HL-60/S4 treated with phorbol 12-myristate 13-acetate at 8.2 ng/mL for 4 days and 3 days (cell line): ENCODE data around the gene LRRC46.

Experiments
- in situ Hi-C: fragments of 300-500 bp; cut with MboI; formaldehyde crosslinking; loops from 2 replicates; pipeline ENCODE4 v1.15.0; 2022; ENCODE audit warnings: low sequenced_read_pairs

Gene LRRC46

DNA sequence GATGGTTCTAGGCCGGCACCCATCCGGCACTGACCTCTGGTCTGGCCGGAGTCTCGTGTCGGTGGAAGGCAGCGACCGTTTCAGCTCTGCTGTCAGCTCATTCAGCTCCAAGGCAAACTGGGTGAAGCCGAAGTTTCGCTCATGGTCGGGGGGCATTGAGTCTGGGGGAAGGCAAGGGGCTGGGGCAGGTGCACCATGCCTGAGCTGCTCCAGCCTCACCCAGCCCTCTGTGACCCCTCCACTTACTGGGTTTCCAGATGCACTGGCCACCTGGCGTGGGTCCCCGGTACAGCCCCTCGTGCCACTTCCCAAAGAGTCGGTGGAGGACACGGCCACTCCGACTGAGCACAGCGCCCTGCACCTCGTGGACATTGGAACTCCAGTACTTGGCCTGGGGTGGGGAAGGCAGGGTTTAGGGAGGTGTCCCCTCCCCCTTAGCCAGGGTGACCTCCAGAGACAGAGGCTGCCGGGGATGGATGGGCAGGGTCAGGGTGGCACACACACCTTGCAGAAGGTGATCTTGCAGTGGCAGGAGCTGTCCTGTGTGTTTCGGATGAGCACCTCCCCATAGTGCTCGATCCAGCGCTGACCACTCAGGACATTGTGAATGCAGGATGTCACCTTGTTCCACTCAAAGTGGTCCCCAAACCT, 22.5 kb upstream of the LRRC46 start:
- in situ Hi-C loops: no loop called here

DNA sequence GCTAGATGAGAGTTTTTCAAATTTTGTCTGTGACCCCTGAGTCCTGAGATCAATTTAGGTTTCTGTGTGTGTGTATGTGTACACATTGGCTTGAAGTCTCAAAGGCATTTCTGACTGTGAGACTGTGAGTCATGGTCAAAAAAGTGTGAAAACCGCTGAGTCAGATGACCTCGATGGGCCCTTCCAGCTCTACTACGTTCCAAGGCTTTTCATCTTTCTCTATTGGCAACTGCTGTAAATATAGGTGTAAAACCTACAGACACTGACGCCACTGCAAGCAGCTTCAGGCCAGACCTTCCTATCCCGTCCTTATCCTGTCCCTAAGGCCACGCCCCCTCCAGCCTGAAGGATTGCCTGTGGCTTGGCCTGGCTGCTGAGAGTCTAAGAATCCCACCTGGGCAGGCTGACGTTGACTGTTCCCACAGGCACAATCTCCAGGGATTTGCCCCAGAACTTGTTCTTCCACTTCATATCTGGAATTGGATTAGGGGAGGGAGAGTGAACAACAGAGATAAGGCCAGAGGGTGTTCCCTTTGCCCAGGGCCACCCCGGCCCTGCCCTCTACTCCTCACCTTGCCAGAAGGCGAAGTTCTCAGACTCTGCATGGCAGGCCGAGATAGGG, 21.2 kb upstream of the LRRC46 start:
- in situ Hi-C loops: no loop called here

DNA sequence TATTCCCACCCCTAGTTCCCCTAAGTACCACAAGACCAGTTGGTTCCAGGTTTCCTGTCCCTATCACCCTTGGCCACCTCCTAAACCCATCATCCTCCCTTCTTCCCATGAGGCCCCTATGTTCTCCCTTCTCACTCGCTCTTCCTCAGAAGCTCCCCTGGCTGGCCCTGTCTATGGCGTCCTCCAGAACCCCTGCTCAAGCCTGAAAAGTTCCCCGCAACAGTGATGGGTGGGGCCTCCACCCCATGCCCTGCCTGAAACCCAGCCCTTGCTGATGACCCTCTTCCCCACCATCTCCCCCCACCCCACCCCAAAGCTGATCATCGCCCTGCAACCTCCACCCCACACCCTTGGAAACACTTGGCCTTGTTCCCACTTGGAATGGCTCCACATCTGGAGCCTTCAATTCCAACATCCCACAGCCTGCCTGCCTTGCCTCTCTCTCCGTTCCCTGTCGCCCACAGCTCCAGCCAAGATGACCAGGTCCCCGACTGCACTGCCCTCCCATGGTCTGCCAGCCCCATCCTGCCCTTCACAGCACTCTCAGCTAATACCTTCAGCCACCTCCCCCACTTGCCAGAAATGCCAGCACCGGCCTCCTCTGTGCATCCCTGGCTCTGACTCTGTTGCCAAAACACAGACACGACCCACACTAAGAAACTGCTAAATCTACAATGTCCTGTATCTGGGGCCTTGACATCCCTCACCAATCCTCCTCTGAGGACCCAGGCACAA, 20.4 kb upstream of the LRRC46 start:
- in situ Hi-C loops: no loop called here

DNA sequence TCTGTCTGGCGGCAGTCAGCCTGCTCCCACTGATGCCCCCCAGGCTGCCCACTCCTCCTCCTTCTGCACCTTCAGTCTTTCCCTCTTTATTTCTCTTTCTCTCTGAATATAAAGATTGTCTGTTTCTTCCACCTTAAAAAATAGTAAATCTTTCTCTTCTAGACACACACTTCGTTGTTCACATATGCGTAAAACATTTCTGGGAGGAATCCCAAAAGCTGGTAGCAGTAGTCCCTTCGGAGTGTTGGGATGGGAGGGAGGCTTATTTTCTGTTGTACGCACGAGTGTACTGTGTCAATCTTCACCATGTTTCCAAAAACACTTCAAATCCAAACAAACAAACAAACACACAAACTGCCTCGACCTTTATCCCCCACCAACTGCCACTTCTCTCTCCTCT, 19.8 kb upstream of the LRRC46 start:
- in situ Hi-C loops: no loop called here

DNA sequence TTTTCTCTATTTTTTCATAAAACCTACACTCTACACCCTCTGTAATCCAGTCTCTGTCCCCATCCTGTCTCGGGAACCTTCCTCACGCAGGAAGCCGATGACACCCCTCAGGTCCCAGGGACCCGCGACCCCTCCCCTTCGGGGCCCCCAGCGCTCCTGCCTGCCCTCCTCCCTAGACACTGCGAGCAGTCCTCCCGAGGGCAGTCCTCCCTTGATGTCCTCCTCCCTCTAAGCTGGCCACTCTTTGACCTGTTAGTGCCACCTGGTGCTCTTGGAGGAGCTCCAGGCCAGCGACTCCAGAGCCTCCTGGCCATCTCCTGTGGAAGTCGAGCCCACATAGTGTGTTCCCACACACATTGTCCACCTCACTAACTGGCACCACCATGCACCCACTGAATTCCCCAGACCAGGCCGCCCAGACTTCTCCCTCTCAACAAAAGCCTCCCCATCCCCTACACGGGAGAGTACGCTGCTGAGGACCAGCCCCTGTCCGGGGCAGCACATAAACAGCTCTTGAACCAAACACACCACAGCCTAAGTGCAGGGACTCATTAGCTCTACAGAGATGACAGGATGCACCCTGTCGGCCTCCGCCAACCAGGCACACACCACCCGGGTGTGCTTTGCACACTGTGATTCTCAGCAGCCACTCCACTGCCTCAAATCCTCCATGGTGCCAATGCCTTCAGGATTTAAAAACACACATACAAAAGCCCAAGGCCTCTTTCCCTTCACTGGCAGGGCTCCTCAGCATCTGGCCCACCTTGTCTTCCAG, 19.1 kb upstream of the LRRC46 start:
- in situ Hi-C loops: no loop called here

DNA sequence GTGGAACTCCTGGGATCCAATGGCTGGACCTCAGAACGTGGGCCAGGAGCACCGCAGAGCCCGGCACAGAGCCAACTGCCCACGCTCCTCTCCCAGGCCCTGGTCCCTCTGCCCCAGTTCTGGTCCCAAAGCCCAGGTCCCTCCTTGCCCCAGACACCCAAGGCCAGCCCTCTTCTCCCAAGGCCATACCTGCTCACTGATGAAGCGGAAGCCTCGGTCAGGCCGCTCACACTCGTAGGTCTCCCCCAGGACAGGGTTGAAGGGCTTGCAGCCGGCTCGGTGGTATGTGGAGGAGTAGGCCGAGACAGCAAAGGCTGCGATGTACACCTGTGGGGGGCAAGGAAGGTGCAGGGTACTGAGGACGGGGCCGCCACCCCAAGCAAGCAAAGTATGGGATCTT, 18.4 kb upstream of the LRRC46 start:
- in situ Hi-C loops: no loop called here

DNA sequence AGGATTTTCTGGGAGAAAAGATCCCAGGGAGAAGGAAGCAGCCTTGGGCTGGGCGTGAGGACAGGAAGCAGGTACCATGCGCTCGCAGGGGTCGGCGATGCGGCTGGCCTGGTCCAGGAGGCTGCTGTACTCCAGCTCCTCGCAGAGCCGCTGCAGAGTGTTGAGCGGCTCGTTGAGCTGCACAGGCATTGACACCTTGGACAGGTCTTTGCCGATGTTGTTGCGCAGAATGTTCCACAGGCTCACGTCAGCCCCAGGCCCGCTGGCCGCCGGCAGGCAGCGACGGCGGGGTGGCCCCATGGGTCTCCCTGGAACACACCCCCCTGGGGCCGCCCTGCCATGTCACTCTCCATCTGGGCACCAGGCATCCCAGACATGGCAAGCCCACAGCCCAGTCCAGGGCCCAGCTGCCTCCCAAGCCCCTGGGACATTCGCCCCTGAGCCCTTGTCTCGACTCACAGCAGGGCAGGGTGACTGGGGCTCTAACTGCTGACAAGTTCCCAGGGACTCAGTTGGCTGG, 17.9 kb upstream of the LRRC46 start:
- in situ Hi-C loops: no loop called here

DNA sequence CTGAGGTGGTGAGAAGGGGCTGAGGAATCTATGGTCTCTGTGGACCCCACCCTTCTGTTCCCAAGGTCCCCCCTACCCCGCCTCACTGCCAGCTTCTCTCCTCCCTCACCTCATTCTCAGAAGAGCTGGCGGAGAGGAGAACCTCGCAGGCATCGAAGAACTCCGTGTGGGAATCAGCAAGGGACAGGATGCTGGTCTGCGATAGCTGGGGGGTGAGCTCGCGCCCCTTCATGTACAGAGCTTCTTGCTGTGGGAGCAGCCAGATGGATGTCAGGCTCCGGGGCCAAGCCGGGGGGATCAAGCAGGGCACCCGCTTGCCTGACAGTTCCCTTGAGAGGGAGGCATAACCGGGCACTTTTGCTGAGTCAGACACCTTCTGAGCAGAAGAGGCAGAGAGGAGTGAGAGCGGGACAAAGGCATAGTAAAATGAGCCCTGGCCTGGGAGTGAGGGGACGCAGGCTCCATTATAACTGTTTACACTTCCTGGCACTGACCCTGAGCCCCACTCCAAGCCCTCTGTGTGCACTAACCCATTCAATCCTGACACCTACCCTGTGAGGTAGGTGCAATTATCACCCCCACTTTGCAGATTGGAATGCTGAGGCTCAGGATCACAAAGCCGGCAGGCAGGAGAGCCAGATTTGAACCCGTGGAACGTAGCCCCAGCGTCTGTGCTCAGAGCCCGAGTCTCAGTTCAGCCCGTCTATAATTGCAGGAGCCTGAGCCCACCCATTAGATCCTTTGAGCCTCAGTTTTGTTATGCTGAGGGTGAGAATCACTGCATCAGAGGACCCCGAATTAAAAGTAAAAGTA, 16.2 kb upstream of the LRRC46 start:
- in situ Hi-C loops: no loop called here

DNA sequence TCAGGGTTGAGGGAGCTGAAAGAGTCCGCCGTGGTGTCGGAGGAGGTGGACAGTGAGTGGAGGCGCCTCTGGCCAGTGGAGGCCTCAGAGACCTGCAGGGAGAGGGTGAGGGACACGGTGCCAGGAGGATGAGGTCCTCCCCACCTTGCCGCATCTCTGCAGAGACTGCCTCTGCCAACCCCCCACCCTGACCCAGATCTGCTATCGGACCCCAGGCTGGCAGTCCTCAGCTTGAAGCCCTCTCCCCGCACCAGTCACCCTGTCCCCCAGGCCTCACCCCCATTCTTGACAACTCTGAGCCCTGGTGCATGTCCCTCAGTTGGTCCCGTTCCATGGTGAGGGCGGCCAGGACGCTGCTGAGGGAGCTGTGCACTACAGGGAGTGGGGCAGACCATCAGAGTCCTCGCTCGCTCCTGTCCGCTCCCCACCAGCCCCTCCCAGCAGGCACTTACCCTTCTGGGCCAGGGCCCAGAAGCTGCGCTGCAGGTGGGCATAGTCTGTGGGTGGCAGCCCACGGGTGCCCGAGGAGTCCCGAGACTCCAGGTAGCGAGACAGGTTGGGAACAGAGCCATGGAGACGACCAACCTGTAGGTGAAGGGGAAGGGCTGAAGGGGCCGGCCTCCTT, 15.2 kb upstream of the LRRC46 start:
- in situ Hi-C loops: no loop called here

DNA sequence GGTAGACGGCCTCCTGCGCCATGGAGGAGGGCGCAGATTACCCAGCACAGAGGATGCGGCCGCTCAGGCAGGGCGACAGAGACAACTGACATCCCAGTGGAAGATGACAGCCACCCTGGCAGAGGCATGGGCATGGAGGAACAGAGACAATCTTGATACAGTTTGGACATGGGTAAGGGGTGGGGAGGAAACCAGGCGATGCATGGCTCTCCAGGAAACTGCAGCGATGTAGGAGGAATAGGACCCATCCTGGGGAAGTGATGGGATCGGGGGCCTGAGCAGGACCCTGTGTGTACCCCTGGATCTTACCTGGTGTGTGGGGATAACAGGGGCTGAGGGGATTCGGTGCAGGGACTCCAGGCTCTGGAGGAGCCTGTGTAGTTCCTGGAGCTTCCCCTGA, 14.5 kb upstream of the LRRC46 start:
- in situ Hi-C loops: no loop called here

DNA sequence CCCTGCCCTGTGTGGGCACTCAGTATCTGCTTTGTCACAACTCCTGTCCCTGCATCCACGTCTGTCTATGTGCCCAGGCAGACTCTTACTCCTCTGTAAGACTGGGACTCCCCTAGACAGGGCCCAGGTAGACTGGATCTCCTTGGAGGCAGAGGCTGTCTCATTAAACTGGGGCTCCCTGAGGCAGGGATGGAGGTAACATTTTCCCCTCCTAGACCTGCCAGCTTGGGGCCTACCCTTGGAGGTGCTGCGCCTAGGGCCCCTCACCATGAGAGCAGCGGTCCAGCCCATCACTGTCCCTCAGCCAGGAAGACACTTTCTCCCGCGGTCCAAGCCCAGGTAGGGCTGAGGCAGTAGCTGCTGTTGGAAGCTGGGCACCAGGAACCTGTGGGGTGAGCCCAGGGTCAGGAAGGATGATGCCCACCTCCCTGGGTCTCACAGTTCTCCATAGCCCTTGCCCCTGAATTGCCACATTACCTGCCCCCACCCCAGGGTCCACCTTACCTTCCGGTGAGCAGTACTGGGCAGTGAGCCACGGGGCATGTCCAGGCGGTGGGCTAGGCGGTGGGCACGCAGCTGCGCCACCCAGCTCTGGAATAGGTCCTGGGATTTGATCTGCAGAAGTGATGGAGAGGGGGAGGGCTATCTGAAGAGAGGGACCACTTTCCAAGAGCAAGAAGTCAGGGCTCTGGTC, 13.3 kb upstream of the LRRC46 start:
- in situ Hi-C loops: no loop called here

DNA sequence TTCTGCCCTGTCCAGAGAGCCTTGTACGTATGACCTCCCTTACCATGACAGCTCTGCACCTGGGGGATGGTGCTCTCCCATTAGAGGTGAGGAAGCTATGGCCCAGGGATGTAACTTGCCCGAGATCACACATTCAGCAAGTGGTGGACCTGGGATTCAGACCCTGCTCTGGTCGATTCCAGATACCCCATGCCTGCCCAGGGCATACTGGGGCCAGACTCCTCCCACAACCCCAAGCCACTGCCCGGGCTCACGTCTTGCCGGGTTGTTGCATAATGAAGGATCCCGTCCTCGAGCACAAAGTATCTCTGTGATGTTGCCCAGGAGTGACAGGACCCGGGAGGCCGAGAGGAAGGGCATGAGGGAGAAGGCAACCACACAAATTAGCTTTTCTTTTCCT, 12.0 kb upstream of the LRRC46 start:
- in situ Hi-C loops: no loop called here

DNA sequence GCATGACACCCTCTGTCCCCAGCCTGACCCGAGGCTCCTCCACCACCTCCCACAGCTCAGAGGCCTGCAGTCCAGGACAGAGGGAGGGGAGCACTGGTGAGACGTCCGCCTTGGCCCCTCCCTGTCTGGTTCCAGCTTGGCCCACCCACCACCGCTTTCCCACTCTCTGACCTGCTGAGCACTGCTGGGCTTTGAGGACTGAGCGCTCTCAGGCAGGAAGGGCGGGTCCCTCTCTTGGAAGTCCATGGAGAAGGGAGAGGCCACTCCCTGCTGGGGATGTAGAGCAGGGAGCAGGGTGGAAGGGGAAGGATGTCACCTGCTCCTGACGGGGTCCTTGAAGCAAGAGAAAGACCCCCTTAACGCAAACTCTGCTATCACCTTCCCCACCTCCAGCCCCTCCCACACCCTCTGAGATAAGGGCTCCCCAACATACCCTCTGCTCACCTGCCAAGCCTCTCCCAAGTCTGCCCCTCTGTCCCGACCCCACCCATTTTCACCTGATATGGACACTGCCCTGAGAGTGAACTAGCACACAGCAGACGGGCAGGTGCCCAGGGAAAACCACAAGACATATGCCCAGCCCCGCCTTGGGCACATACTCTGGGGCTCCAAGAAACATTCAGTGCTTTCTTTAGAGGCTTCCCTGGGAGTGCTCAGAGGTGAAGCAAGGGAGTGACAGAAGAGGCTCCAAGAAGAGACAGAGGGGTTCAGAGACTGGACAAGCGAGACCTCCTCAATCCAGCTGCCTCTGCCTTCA, 11.3 kb upstream of the LRRC46 start:
- in situ Hi-C loops: no loop called here

DNA sequence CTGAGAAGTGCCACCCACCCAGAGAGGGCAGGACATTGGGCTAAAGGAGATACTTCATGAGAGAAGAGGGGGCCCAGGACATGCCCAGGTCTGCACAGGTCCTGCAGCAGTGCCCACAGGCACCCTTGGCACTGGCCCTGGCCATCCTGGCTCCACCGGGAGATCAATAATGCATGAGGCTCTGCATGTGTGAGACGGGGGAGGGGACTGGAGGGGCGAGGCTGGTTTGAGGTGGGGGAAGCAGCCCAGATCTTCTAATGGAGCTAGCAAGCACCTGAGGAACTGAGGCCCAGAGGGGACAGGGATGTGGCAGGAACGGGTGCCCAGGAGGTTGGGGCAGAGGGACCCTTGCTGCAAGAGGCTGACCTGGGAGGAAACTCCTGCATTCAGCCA, 10.4 kb upstream of the LRRC46 start:
- in situ Hi-C loops: no loop called here

DNA sequence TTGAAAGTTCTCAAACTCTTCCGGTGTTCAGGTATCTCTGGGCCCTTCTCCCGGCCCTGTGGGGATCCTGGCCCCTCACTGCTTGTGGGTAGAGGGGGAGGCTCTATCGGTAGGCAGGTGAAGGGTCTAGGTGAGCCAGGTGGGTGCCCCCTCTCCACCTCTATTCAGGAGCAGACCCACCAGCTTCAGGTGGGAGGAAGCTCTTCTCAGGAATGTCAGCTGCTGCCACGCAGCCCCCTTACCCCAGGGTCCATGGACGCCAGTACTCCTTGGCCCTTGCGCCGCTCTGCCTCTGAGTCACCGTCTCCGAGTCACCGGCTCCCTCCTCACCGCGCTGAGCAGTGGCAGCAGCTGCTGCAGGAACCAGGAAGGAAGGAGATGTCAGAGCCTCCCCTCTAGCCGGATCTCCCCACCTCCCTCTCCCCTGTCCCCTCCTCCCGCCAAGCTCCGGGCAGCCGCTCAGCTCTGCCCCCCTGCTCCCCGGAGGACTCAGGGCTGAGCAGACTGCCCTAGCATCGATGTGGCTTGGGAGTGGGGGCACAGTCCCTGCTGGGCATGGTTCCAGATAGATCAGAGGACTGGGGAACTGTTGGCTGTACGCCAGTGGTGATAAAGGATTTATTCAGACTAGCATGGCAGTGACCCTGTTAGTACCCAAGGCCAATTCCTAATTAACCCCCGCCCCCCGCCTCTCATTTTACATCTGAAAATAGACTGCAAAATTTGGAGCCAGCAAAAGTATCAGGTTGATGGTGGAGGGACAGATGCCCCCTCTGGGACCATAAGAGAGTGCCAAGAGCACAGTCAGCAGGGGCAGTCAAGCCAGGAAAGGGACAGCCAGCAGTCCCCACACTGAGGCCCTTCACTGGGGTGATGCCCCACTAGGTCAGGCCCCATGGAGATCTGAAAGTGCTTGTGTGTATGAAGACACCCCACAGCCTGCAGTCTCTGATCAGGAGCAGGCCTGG, 9.8 kb upstream of the LRRC46 start, which contains the start of gene OSBPL7:
Gene OSBPL7, minus strand, starts transcription at position 371 of the 968 bp plus-strand sequence. CDS start 1,516 bp downstream, outside the sequence.
- in situ Hi-C loops: no loop called here

DNA sequence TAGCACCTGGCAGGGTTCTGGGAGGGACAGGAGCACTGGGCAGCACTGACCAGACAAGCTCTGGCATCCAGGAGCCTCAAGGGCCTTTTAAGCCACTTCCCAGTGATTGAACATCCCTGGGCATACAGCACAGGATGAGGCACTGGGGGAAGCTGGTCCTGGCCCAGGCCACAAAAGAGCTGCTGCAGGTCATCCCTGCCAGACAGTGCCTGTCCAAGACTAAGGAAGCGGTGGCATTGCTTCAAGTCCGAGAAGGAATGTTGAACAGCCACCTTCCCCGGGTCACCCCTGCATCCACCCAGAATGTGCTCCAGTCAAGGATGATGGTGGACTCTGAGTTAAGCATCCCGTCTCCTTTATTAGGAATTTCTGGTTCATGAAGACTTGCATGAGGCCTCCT, 8.7 kb upstream of the LRRC46 start:
- in situ Hi-C loops: no loop called here

DNA sequence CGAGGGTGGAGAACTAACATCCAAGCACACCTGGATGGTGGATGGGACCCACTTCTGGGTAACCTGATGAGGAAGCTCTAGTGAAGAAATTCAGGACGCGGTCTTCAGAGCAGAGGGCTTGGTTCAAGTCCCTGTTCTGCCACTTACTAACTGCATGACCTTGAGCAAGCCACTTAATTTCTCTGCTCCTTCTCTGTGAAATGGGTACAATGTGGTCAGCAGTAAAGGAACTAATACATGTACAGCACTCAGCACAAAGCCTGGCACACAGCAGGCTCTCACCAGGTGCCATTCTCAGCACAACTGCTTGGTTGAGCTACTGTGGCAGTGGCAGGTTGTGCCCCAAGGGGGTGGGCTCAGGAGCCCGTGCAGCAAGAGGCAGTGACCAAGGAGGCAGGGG, 8.0 kb upstream of the LRRC46 start:
- in situ Hi-C loops: no loop called here
